K562 (cell line): ENCODE data around the gene MIDN. TPM values are rescaled to one million over a fixed set of nuclear protein-coding genes. Genes with fewer than 3 reads are reported as not detected.

Experiments used
- HDAC2 ChIP-seq: fragments of 450-650 bp; IDR thresholded peaks from 2 replicates; pipeline ENCODE4 v1.6.1; 2016; ENCODE audit warnings: mild to moderate bottlenecking
- NFE2 ChIP-seq: IDR thresholded peaks from 2 replicates; pipeline ENCODE4 v1.6.1; 2014; ENCODE audit warnings: antibody characterized with exemption, low read depth
- NR4A1 ChIP-seq, 2 experiments: fragments of 250-450 bp in 1 of 2; fragments of 450-650 bp in 1 of 2; sonication (Bioruptor Pico) in 1 of 2; IDR thresholded peaks; 2 replicates each; pipeline versions ENCODE4 v1.4.0 to v1.6.1; 2016 to 2020; ENCODE audit warnings: mild to moderate bottlenecking in 2 of 2, missing compliant biosample characterization in 1 of 2, missing genetic modification characterization in 1 of 2, moderate library complexity in 1 of 2
- PHF20 ChIP-seq: fragments of 450-650 bp; IDR thresholded peaks from 2 replicates; pipeline ENCODE4 v1.6.1; 2018; ENCODE audit not compliant: partially characterized antibody
- SREBF1 ChIP-seq: fragments of 150-350 bp; IDR thresholded peaks from 2 replicates; pipeline ENCODE4 v1.6.1; 2014; ENCODE audit warnings: antibody characterized with exemption, low read depth, low read length, borderline replicate concordance
- ZEB2 ChIP-seq: fragments of 450-650 bp; IDR thresholded peaks from 2 replicates; pipeline ENCODE4 v1.6.1; 2016
- ZNF134 ChIP-seq: fragments of 250-450 bp; sonication (Bioruptor Pico); conservative IDR thresholded peaks from 2 replicates; pipeline ENCODE4 v1.4.0; 2020
- polyA plus RNA-seq, 8 experiments: library from polyadenylated mRNA; depleted of rRNA in 4 of 8; stranded (reverse) in 5 of 8; unstranded in 3 of 8; fragments of >200 nt; fragmentation: Nextera tagmentation in 2 of 8; fragmentation: Illumina TruSeq in 1 of 8; extraction: Ambion mirVana in 2 of 8; extraction: Trizol in 1 of 8; gene quantifications; 2 replicates each; pipeline versions ENCODE4 v1.2.1 to v1.2.3, GENCODE V29; 2011 to 2014; ENCODE audit warnings: inconsistent platforms in 1 of 8, missing spikeins in 1 of 8
- total RNA-seq, 7 experiments: library from RNA; depleted of rRNA in 6 of 7; stranded (reverse); fragments of >200 nt in 6 of 7; fragmentation: Illumina TruSeq in 2 of 7; extraction: Trizol in 2 of 7; gene quantifications; 2 replicates each; pipeline versions ENCODE4 v1.2.1 to v1.2.3, GENCODE V29; 2011 to 2021; ENCODE audit warnings: low replicate concordance in 1 of 7
- TF ChIP-seq, protein P1 (sequence below): conservative IDR thresholded peaks from 2 replicates; pipeline ENCODE4 v1.6.1; 2011; ENCODE audit warnings: low read depth, mild to moderate bottlenecking, low read length; ENCODE audit not compliant: control insufficient read depth
- TF ChIP-seq, protein P2 (sequence below), 2 experiments: fragments of 450-650 bp; IDR thresholded peaks; 2 replicates each; pipeline ENCODE4 v1.6.1; 2018; ENCODE audit warnings: mild to moderate bottlenecking in 2 of 2, low read depth in 1 of 2; ENCODE audit not compliant: partially characterized antibody in 2 of 2
- TF ChIP-seq, protein P3 (sequence below): sonication (generic); formaldehyde crosslinking; IDR thresholded peaks from 2 replicates; pipeline ENCODE4 v1.9.0; 2022; ENCODE audit warnings: mild to moderate bottlenecking, missing genetic modification reagents

Gene MIDN
- total and polyA plus RNA-seq, 9 of the 15 experiments (the other 6 are each of a cell fraction or from before 2014, with no cell fraction given), result 0.17 to 120 (median 10.1) TPM

DNA sequence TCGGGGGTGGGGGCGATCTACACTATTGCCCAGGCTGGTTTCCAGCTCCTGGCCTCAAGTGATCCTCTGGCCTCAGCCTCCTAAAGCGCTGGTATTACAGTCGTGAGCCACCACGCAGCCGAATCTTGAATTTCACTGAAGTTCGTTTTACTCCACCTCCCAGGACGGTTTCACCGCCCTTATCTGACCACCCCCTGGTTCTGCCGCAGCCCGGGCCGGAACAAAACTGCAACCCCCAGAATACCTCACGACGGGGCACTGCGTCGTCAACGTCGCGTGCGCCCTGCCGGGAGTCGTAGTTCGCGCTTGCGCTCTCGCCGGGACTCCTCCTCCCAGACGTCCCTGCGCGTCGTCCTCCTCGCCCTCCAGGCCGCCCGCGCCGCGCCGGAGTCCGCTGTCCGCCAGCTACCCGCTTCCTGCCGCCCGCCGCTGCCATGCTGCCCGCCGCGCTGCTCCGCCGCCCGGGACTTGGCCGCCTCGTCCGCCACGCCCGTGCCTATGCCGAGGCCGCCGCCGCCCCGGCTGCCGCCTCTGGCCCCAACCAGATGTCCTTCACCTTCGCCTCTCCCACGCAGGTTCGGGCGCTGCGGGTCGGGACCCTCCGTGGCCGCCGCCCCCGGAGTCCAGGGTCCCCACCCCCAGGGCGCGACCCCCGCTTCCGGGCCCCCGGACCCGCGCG lies 6.8 kb upstream of the MIDN start, which contains the start of gene ATP5F1D (continued):
- TF ChIP-seq, protein P1, sequence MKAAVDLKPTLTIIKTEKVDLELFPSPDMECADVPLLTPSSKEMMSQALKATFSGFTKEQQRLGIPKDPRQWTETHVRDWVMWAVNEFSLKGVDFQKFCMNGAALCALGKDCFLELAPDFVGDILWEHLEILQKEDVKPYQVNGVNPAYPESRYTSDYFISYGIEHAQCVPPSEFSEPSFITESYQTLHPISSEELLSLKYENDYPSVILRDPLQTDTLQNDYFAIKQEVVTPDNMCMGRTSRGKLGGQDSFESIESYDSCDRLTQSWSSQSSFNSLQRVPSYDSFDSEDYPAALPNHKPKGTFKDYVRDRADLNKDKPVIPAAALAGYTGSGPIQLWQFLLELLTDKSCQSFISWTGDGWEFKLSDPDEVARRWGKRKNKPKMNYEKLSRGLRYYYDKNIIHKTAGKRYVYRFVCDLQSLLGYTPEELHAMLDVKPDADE, result peak; percentile 99
- TF ChIP-seq ZEB2, result no peak
- TF ChIP-seq, protein P2, sequence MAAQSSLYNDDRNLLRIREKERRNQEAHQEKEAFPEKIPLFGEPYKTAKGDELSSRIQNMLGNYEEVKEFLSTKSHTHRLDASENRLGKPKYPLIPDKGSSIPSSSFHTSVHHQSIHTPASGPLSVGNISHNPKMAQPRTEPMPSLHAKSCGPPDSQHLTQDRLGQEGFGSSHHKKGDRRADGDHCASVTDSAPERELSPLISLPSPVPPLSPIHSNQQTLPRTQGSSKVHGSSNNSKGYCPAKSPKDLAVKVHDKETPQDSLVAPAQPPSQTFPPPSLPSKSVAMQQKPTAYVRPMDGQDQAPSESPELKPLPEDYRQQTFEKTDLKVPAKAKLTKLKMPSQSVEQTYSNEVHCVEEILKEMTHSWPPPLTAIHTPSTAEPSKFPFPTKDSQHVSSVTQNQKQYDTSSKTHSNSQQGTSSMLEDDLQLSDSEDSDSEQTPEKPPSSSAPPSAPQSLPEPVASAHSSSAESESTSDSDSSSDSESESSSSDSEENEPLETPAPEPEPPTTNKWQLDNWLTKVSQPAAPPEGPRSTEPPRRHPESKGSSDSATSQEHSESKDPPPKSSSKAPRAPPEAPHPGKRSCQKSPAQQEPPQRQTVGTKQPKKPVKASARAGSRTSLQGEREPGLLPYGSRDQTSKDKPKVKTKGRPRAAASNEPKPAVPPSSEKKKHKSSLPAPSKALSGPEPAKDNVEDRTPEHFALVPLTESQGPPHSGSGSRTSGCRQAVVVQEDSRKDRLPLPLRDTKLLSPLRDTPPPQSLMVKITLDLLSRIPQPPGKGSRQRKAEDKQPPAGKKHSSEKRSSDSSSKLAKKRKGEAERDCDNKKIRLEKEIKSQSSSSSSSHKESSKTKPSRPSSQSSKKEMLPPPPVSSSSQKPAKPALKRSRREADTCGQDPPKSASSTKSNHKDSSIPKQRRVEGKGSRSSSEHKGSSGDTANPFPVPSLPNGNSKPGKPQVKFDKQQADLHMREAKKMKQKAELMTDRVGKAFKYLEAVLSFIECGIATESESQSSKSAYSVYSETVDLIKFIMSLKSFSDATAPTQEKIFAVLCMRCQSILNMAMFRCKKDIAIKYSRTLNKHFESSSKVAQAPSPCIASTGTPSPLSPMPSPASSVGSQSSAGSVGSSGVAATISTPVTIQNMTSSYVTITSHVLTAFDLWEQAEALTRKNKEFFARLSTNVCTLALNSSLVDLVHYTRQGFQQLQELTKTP (IDR thresholded peaks at IDR 0.05; ENCODE audit: low read depth in 1 of 2, partially characterized antibody in 2 of 2), result peak in 1 of 2 experiments; percentile 96
- TF ChIP-seq, protein P3, sequence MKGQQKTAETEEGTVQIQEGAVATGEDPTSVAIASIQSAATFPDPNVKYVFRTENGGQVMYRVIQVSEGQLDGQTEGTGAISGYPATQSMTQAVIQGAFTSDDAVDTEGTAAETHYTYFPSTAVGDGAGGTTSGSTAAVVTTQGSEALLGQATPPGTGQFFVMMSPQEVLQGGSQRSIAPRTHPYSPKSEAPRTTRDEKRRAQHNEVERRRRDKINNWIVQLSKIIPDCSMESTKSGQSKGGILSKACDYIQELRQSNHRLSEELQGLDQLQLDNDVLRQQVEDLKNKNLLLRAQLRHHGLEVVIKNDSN (CRISPR knock-in tag), result peak; percentile 58; the same call in 1 of the 2 replicates
- TF ChIP-seq NFE2, result no peak; the same call in 1 of the 2 replicates
- TF ChIP-seq ZNF134 (CRISPR knock-in tag), result no peak
- TF ChIP-seq SREBF1, result peak; percentile 88; the same call in 1 of the 2 replicates
- no peak for TF ChIP-seq HDAC2
- TF ChIP-seq PHF20, result no peak
- TF ChIP-seq NR4A1 (CRISPR knock-in tag; IDR thresholded peaks at IDR 0.05), result no peak
- TF ChIP-seq NR4A1 (tag; IDR thresholded peaks at IDR 0.05), result peak; percentile 34; the same call in 1 of the 2 replicates
